Measurements from ENCODE around the gene PPP1R9A. TPM values are rescaled to one million over a fixed set of nuclear protein-coding genes. Genes with fewer than 3 reads are reported as not detected.

Gene PPP1R9A
- total RNA-seq, 1 donor from 2014 or later = 0.79 TPM

GRCh38 chr7:95169678-95170077 is 262.3 kb downstream of the PPP1R9A start:
- DNase-seq (ENCODE audit: low read depth) = no peak
- Histone ChIP-seq H3K36me3 (ENCODE audit: control insufficient read depth, insufficient read depth, low read length) (no peaks in the 10 kb centered on the region), H3K27me3 (ENCODE audit: control insufficient read depth, insufficient read depth, low read length) (no peaks in the 10 kb centered on the region), H3K4me3 (ENCODE audit: low read depth, low read length) (no peak overlapping the region)
- FAIRE-seq = no peak
- no peak for TF ChIP-seq CTCF (IDR thresholded peaks at IDR 0.05; ENCODE audit: insufficient read depth, low read length, severe bottlenecking)

GRCh38 chr7:95172420-95172819 is 265.0 kb downstream of the PPP1R9A start:
- H3K4me3 ChIP-seq (ENCODE audit: low read depth, low read length) = no peak overlapping the region
- FAIRE-seq = no peak
- no peaks in the 10 kb centered on the region for H3K36me3 ChIP-seq (ENCODE audit: control insufficient read depth, insufficient read depth, low read length)
- no peaks in the 10 kb centered on the region for H3K27me3 ChIP-seq (ENCODE audit: control insufficient read depth, insufficient read depth, low read length)
- no peak for TF ChIP-seq CTCF (IDR thresholded peaks at IDR 0.05; ENCODE audit: insufficient read depth, low read length, severe bottlenecking)
- DNase-seq (ENCODE audit: low read depth) = no peak

- Histone ChIP-seq H3K4me3 (ENCODE audit: low read depth, low read length) (no peak overlapping the region), H3K27me3 (ENCODE audit: control insufficient read depth, insufficient read depth, low read length) (no peaks in the 10 kb centered on the region), H3K36me3 (ENCODE audit: control insufficient read depth, insufficient read depth, low read length) (no peaks in the 10 kb centered on the region)
- no peak for DNase-seq (ENCODE audit: low read depth)
- peak; percentile 13 for FAIRE-seq
- no peak for TF ChIP-seq CTCF (IDR thresholded peaks at IDR 0.05; ENCODE audit: insufficient read depth, low read length, severe bottlenecking)
Observed at GRCh38 chr7:95190515-95190914, 283.1 kb downstream of the PPP1R9A start.

- TF ChIP-seq CTCF (IDR thresholded peaks at IDR 0.05; ENCODE audit: insufficient read depth, low read length, severe bottlenecking) = no peak
- H3K4me3 ChIP-seq (ENCODE audit: low read depth, low read length) = no peak overlapping the region
- DNase-seq (ENCODE audit: low read depth) = no peak
- no peaks in the 10 kb centered on the region for H3K27me3 ChIP-seq (ENCODE audit: control insufficient read depth, insufficient read depth, low read length)
- FAIRE-seq = no peak
- no peaks in the 10 kb centered on the region for H3K36me3 ChIP-seq (ENCODE audit: control insufficient read depth, insufficient read depth, low read length)
Observed at GRCh38 chr7:95191795-95192194, 284.4 kb downstream of the PPP1R9A start.

- H3K27me3 ChIP-seq (ENCODE audit: control insufficient read depth, insufficient read depth, low read length) = no peaks in the 10 kb centered on the region
- DNase-seq (ENCODE audit: low read depth) = no peak
- H3K36me3 ChIP-seq (ENCODE audit: control insufficient read depth, insufficient read depth, low read length) = no peaks in the 10 kb centered on the region
- no peak overlapping the region for H3K4me3 ChIP-seq (ENCODE audit: low read depth, low read length)
- TF ChIP-seq CTCF (IDR thresholded peaks at IDR 0.05; ENCODE audit: insufficient read depth, low read length, severe bottlenecking) = no peak
- no peak for FAIRE-seq
Observed at GRCh38 chr7:95198863-95199262, 291.5 kb downstream of the PPP1R9A start.

GRCh38 chr7:95199779-95200558 is 292.6 kb downstream of the PPP1R9A start:
- Histone ChIP-seq H3K4me3 (ENCODE audit: low read depth, low read length) (no peak overlapping the region), H3K27me3 (ENCODE audit: control insufficient read depth, insufficient read depth, low read length) (no peaks in the 10 kb centered on the region), H3K36me3 (ENCODE audit: control insufficient read depth, insufficient read depth, low read length) (no peaks in the 10 kb centered on the region)
- peak; percentile 72 for TF ChIP-seq CTCF (IDR thresholded peaks at IDR 0.05; ENCODE audit: insufficient read depth, low read length, severe bottlenecking)
- DNase-seq (ENCODE audit: low read depth) (peak; percentile 40), FAIRE-seq (no peak)

Data from bronchial epithelial cell (primary cell).